A549 (cell line): Measurements from ENCODE around the gene DGKH.
"Not testable (repeated sequence)": the region's sequence is repeated elsewhere in the genome, so short reads cannot be mapped to it uniquely, and the experiment has no call there.

ENCODE experiments used
- CHD2 ChIP-seq: fragments of 150-350 bp; IDR thresholded peaks from 2 replicates; pipeline ENCODE4 v1.6.1; 2014; ENCODE audit warnings: low read length; ENCODE audit not compliant: partially characterized antibody
- EP300 ChIP-seq, 2 experiments: fragments of >200 bp; sonication (Bioruptor Twin); formaldehyde crosslinking; IDR thresholded peaks; 2 replicates in 1 of 2; 3 replicates in 1 of 2; pipeline ENCODE4 v1.6.1; 2016 to 2017
- HMGXB4 ChIP-seq: fragments of 250-450 bp; sonication (Bioruptor Pico); IDR thresholded peaks from 2 replicates; pipeline ENCODE4 v1.5.0; 2021; ENCODE audit warnings: mild to moderate bottlenecking, moderate library complexity, borderline replicate concordance
- MAZ ChIP-seq: fragments of 150-350 bp; IDR thresholded peaks from 2 replicates; pipeline ENCODE4 v1.6.1; 2014; ENCODE audit warnings: antibody characterized with exemption, low read depth, low read length, borderline replicate concordance
- NR3C1 ChIP-seq: fragments of >200 bp; sonication (Bioruptor Twin); formaldehyde crosslinking; IDR thresholded peaks from 3 replicates; pipeline ENCODE4 v1.6.1; 2017
- PBX3 ChIP-seq: IDR thresholded peaks from 2 replicates; pipeline ENCODE4 v1.6.1; 2012
- PHF8 ChIP-seq: fragments of 200-600 bp; sonication (generic); IDR thresholded peaks from 2 replicates; pipeline ENCODE4 v1.6.1; 2016; ENCODE audit warnings: low read depth, mild to moderate bottlenecking, antibody characterized with exemption, moderate library complexity, borderline replicate concordance
- POLR2A ChIP-seq: IDR thresholded peaks from 2 replicates; pipeline ENCODE4 v1.6.1; 2012; ENCODE audit warnings: mild to moderate bottlenecking, low read length
- RFX5 ChIP-seq: fragments of 450-650 bp; IDR thresholded peaks from 2 replicates; pipeline ENCODE4 v1.7.1; 2014; ENCODE audit warnings: antibody characterized with exemption, mild to moderate bottlenecking, moderate library complexity
- TF ChIP-seq, protein P1 (sequence below): fragments of >200 bp; sonication (Bioruptor Twin); formaldehyde crosslinking; IDR thresholded peaks from 3 replicates; pipeline ENCODE4 v1.5.1; 2016
- TF ChIP-seq, protein P2 (sequence below): IDR thresholded peaks from 2 replicates; pipeline ENCODE4 v1.6.1; 2012; ENCODE audit warnings: low read depth, borderline replicate concordance

DNA sequence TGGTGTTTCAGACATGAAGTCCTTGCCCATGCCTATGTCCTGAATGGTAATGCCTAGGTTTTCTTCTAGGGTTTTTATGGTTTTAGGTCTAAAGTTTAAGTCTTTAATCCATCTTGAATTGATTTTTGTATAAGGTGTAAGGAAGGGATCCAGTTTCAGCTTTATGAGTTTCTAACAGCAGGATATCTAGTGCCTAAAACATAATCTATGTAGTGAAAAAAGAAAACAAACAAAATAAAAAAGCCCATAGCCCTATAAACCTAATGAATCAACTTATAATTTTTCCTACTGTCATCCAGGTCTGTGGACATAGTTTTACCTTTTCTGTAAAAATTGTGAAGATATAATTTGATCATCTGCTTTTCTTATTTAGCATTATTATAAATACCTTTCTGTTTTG, 115.5 kb downstream of the DGKH start:
- not testable (repeated sequence) for TF ChIP-seq PHF8; CHD2; NR3C1; POLR2A; PBX3; HMGXB4 (CRISPR knock-in tag); EP300 (IDR thresholded peaks at IDR 0.05); RFX5; MAZ
- TF ChIP-seq, protein P1, sequence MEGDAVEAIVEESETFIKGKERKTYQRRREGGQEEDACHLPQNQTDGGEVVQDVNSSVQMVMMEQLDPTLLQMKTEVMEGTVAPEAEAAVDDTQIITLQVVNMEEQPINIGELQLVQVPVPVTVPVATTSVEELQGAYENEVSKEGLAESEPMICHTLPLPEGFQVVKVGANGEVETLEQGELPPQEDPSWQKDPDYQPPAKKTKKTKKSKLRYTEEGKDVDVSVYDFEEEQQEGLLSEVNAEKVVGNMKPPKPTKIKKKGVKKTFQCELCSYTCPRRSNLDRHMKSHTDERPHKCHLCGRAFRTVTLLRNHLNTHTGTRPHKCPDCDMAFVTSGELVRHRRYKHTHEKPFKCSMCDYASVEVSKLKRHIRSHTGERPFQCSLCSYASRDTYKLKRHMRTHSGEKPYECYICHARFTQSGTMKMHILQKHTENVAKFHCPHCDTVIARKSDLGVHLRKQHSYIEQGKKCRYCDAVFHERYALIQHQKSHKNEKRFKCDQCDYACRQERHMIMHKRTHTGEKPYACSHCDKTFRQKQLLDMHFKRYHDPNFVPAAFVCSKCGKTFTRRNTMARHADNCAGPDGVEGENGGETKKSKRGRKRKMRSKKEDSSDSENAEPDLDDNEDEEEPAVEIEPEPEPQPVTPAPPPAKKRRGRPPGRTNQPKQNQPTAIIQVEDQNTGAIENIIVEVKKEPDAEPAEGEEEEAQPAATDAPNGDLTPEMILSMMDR = not testable (repeated sequence)
- TF ChIP-seq, protein P2, sequence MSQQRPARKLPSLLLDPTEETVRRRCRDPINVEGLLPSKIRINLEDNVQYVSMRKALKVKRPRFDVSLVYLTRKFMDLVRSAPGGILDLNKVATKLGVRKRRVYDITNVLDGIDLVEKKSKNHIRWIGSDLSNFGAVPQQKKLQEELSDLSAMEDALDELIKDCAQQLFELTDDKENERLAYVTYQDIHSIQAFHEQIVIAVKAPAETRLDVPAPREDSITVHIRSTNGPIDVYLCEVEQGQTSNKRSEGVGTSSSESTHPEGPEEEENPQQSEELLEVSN = not testable (repeated sequence)
